Stomach (tissue), 4 donors: ENCODE data around the gene ADAM15.

Source experiments
- EP300 ChIP-seq: sonication (generic); formaldehyde crosslinking; IDR thresholded peaks from one replicate; pipeline ENCODE4 v1.6.1; 2017; ENCODE audit warnings: antibody characterized with exemption
- POLR2A ChIP-seq, 4 donors: fragments of 450-650 bp; IDR thresholded peaks; one replicate each; pipeline ENCODE4 v1.6.1; 2016; ENCODE audit warnings: antibody characterized with exemption in 4 of 4, control low read depth in 2 of 4, mild to moderate bottlenecking in 1 of 4, moderate library complexity in 1 of 4
- POLR2AphosphoS5 ChIP-seq, 3 donors: sonication (generic); formaldehyde crosslinking; IDR thresholded peaks; one replicate each; pipeline ENCODE4 v1.6.1; 2016; ENCODE audit warnings: antibody characterized with exemption in 3 of 3
- TF ChIP-seq, protein P1 (sequence below), 7 experiments: fragments of 450-650 bp in 4 of 7; fragments of 200-600 bp in 3 of 7; sonication (generic) in 3 of 7; IDR thresholded peaks; one replicate each; pipeline ENCODE4 v1.5.1; 2016 to 2019; ENCODE audit warnings: antibody characterized with exemption in 7 of 7, control low read depth in 2 of 7, mild to moderate bottlenecking in 1 of 7

DNA sequence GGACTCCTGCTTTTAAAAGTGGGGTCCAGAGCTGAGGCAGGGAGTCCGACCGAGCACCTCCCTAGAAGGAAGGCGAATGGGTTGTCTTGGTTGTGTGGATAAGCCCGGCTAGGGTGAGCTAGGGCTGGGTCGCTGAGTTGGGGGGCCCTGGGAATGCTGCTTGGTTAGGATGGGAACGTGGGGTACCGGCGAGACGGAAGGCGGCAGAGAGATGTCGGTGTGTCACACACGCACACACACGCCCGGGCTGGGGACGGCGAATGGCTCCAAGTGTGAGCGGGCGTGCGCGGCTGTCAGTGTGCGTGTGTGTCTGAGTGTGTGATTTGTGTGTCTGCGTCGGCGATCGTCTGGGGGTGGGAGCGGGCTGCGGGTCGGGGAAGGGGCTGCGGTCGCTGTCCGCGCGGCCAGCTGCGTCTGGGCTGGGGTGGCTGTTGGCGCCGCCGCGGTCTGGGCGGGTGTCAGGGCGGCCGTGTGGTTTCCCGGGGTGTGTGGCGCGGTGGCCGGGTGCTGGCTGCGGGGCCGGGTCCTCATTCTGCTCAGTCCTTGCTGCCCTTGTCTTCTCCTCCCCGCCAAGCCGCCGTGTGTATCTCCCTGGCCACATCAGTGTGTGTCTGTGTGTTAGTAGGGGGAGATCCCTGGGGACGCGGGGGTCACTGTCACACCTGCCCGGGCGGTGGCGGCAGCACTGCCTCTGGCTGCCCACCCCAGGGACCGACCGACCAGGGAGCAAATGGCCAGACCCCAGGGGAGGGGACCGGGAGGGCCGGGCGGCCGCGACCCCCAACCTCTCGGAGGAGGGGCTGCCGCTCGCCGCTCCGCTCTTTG lies 28.6 kb downstream of the ADAM15 start:
- TF ChIP-seq, protein P1, sequence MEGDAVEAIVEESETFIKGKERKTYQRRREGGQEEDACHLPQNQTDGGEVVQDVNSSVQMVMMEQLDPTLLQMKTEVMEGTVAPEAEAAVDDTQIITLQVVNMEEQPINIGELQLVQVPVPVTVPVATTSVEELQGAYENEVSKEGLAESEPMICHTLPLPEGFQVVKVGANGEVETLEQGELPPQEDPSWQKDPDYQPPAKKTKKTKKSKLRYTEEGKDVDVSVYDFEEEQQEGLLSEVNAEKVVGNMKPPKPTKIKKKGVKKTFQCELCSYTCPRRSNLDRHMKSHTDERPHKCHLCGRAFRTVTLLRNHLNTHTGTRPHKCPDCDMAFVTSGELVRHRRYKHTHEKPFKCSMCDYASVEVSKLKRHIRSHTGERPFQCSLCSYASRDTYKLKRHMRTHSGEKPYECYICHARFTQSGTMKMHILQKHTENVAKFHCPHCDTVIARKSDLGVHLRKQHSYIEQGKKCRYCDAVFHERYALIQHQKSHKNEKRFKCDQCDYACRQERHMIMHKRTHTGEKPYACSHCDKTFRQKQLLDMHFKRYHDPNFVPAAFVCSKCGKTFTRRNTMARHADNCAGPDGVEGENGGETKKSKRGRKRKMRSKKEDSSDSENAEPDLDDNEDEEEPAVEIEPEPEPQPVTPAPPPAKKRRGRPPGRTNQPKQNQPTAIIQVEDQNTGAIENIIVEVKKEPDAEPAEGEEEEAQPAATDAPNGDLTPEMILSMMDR (IDR thresholded peaks at IDR 0.05): no peak
- TF ChIP-seq EP300: no peak
- no peak for TF ChIP-seq POLR2AphosphoS5 (IDR thresholded peaks at IDR 0.05)
- no peak for TF ChIP-seq POLR2A (IDR thresholded peaks at IDR 0.05)
